AG08396 (cell line): ENCODE data around the gene PKNOX2.

Experiments used
- DNase-seq: peaks from one replicate; pipeline ENCODE4 v3.0.0; 2012; ENCODE audit warnings: low spot score, mixed read lengths

The PKNOX2 gene

DNA sequence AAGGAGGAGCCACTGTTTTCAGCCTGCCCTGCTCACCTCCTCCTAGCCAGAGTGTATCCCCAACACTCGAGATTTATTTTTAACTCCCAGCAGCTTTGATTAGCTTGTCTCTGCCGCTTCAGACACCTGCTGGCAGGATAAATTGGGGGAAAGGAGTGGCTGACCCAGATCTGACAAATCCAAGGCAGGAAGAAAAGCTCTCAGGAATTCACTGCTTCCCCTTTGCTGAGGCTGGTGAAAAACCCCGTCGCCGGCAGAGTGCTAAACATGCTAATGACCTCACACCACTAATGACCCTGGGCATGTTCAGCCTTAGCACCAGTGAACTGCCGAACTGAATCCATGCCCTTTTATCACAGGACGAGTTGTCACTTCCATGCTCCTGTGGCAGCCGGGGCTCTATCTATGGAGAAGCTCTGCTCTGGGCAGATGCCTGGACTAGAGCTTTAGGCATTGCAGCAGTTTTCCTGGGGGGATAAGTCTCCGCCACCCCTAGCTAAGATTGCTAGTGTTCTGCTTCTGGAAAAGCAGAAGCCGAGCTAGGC, 279.3 kb downstream of the PKNOX2 start:
- DNase-seq: no peak

DNA sequence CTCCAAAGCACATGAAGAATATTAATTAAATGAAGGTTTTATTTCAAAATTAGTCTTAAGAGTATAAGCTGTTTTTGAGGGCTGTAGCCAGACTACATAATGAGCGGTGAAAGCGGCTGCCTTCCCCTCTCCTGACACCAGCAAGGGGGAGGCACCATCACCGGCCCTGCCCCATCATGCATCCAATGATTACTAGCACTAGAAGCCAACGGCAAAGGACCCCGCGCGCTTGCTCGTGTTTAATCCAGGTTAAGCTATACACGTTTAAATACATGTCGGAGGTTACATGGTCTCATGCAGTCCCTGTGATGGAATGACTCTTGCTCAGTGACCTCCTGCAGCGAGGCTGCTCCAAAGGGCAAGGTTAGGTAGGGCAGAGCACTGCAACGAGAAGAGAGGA, 281.2 kb downstream of the PKNOX2 start:
- no peak for DNase-seq

DNA sequence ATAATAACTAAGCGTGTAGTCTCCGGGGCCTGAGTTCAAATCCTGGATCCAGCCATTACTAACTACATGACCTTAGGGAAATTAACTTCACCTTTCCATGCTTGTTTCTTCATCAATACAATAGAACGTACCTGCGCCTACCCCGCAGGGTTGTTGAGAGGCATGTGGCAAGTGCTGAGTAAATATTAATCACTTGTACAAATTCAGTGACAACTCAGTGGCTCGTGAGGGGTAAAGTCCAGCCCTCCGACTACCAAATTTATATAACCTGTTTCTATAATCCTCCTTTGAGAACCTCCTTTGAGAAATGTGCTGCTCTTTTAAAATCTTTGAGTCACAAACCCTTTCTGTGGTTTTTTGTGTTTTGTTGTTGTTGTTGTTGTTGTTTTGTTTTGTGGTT, 281.7 kb downstream of the PKNOX2 start:
- DNase-seq: no peak

DNA sequence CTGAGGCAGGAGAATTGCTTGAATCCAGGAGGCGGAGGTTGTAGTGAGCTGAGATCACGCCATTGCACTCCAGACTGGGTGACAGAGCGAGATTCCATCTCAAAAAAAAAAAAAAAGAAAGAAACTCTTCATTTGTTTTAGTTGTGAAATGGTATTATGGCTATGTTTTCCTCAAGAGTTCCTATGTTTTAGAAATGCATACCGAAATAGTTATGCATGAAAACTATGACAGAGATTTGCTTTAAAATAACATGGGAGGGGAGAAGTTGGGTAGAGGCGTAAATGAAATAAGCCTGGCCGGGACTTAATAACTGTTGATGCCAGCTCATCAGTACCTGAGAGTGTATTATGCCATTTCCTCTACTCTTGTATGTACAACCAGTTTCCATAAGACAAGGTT, 283.2 kb downstream of the PKNOX2 start:
- no peak for DNase-seq

DNA sequence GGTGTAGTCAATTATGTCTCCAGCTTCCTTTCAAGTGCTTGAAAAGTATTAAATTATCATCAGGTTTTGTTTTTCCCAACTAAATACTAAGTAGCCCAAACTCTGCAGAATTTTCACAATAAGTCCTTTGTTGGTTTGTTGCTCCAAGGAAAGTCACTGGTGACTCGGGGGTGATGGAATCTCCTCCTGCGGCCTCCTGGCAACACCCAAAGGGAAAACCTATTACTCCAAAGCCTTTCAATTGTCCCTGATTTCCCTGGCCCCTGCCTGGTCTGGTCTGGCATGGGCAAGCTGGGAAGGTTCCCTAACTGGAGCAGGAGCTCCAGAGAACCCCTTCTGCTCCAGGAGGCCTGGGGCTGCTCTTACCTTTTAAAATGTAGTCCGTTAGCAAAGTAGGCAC, 283.6 kb downstream of the PKNOX2 start:
- peak; percentile 56 for DNase-seq

DNA sequence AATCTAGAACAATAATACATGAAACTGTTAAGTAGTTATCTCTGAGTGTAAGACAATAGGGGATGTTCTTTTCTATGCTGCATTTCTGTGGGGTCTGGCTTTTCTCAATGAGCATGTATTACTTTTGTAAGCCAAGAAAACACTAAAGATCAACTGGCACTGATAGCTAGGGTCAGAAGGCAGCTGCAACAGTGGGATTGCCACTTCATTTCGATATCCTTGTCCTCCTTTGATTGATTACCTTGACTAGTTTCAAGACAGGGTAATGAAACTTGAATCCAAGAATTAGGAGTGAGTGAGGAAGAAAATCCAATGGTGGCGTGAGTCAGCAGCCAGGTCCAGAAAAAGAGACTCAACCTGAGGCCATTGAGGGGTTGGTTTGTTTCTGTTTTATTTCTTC, 285.0 kb downstream of the PKNOX2 start:
- DNase-seq: no peak

DNA sequence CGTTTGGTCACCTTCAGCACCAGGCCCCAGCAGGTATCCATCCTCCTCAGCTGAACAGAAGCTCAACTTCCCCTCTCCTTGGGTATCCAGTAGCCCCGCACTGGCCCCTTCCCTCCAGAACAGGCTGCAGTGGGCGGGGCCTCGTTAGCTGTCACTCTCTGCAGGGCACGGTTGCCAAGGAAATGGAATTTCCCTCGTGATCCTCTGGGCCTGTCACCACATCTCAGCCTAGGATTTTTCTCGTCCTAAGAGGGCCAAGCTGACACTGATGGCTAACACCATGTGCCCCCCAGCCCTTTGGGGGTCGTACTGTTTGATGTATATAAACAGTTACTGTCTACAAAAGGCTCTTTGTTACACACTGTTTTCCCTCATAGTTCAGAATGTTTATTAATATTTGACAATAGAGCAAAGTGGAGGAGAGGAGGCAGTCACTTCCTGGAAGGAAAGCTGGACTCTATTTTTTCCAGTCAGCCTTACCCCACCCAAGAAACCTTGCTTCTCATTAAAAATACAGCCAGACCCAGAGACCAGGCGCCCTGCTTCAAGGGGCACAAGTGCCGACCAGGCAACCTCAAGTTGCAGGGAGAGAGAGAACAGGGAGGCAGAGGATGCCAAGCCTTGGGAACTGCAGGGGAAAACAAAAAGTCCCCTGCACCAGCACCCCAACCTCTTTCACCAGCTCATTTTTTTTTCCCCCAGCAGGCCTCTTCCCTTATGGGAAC, 287.0 kb downstream of the PKNOX2 start:
- peak; percentile 50 for DNase-seq

DNA sequence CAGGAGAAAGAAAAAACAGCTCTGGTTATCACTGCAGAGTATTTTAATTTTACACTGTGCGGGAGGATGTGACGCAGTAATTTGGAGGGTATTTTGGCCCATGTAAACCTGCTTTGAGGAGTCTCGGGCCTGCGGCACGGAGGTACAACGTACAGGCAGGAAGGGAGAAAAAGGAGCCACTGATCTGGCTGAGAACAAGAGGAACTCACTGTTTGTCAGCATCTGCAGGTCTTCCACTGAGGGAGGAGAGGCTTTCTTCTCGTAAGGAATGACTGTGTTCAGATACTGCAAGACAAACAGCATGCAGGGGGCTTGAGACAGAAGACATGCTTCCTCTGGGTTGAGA, 287.5 kb downstream of the PKNOX2 start:
- DNase-seq: no peak

DNA sequence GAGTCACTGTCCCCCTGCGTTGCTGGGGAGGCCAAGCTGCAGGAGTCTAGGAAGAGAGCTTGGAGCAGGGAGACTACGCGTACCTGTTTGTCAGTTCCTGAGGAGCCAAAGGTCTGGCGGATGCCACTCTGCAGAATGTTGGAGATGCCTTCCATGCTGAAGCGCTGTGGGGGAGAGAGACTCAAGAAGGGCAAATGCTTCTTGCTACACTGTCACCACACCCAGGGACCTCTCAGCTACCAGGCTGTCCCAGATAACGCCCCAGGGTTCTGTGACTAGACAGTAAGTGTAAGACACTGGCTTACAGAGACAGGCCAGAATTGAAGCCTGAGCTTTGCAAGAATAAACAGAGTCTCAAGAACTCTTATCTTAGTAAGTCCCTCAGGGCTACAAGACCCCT, 289.5 kb downstream of the PKNOX2 start:
- DNase-seq: no peak

DNA sequence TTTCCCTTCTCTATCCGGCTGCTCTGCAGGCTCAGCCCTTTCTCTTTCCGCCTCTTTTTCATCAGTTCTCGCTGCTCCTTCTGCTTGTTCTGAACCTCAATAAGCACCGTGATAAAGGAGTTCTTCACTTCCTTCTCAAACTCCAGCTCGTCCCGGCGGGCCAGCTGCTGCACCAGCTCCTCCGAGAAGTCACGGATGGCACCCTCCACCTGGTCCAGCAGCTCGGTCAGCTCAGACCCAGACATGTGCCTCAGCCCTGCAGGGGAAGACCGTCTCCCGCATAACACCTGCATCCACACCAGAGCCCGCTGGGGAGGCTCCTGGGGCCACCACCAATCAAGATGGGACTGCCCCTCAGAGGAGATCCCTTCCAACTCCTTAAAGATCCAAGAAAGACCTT, 291.3 kb downstream of the PKNOX2 start:
- DNase-seq: no peak

DNA sequence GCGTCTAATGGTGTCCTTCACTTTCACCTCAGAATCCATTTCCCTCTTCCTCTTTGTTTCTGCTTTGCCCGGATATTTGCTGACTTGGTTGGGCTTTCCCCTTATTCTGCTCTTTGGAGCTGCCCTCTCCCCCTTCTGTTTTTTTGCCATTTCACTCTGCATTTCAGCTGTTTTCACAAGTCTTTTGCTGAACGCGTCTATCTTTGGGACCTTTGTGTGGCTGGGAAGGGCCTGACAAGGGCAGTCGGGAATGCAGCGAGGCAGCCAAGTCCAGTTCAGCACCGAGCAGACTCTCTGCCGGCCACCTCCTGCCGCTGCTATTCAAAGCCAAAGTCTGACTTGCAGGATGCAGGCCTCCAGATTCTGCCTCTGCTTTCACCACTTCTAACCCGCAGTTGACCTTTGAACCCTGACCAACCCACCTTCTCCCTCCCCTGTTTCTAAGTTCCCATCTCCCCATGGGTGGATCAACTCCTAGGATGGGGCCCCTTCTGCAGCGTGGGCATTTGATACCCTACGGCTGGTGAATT, 293.3 kb downstream of the PKNOX2 start:
- DNase-seq: peak; percentile 87

DNA sequence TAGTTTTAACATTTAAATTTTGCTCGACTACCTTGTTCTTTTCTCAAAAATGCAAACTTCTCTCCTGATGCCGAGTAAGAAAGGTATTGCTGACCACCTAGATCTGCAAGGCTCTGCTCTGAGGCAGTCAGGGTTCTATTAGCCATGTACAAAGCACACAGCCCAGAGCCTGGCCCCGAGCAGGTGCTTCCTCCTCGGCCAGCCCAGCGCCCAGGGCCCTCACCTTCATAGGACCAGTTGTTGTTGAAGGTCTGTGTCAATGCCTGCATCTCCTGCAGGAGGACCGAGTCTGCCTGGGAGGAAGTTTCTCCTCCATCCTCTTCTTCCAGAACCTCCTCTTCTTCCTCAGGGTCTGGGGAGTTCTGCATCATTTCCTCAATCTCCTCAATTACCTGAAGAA, 295.7 kb downstream of the PKNOX2 start:
- no peak for DNase-seq

DNA sequence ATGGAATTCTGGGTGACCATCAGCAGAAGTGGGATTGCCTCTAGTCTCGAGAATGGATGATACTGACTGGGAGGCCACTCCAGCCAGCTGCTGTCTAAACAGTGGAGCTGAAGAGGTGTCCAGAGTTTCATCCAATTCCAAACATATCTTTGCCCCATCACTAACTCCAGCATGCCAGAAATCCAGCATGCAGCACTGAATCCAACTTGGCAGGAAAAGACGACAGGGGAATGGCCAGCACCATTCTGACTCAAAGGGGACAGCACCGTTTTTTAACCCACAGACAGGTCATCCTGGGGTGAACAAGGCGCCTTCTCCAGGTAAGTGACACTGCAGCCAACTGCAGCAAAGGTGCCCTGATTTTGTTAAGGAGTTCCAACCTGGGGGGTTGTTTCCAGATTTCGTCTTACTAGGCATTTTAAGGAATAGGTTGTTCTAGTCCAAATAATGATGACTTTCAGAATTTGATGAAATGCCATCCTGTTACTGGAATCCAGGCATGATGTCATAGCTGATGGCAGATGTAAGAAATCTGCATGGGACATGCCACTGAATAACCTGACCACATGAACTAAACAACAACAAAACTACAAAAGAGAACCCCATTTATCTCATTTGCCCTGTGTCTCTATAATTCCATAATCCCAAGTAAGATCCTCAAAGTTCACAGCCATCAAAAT, 299.2 kb downstream of the PKNOX2 start:
- DNase-seq: peak; percentile 15

DNA sequence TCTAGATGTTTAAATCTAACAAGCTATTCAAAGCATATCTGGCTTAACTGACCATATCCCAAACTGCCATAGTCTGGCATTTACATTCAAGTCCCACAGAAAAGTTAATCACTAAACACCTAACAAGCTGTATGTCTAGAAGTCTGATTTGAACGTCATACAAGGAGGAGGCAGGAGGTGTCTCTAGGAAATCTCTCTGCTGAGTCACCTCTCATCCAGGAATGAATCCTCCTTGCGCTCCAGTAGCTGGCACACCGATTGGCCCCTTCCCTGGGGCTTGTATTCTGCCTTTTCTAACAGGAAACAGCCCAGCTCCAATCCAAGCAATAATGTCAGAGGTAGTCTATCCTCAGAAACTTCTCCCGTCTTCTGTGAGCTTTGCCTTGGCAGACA, 299.7 kb downstream of the PKNOX2 start:
- peak; percentile 28 for DNase-seq

DNA sequence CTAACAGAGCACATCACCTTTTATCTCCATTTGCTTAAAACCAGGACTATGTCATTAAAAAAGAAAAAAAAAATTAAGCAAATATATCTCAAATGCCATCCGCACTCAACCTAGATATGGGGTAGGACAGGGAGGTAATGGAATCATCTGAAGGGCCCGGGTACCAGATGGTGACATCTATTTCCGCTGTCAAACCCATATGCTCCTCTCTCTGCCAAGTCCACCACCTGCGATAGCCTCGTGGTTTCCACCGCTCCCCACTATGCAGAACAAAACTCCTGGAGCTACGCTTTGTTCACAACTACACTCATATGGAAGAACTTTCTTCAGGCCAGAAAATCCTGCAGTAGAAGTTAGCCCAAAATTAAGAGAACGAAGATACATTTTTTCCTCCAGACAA, 300.1 kb downstream of the PKNOX2 start:
- no peak for DNase-seq

DNA sequence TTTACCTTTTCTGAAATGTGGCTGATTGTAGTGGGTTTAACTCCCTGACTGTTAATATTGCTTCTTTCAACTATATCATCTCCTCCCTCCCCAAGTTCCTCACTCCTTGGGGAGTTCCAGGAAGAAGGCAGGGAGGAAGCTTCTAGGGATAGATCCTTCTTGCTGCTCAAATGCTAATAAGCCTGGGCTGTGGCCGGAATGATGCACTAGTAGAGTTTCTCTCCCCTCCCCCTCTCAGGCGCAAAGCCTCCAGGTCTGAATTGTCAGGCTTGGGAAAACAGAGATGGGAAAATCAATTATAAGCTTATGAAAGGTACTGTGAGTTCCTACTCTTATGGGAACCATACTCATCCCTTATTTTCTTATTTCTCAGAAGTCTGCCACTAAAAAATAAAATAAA, 300.7 kb downstream of the PKNOX2 start:
- DNase-seq: no peak

DNA sequence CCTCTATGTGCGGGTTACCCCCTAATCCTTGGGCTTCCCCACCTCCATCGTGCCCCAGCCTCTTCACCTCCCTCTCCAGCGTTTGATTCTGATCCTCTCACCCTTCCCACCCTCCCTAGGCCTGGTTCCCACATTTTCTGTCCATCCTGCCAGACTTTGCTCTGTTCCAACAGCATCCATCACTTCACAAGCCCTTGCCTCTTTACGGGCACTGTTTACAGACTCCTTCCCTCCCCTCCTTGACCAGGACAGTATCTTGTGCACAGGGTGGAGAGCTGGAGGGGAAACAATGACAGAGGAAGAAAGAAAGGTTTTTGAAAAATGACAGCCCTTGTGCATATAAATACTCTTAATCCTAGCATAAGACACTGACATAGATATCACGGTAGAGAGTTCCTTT, 301.1 kb downstream of the PKNOX2 start:
- no peak for DNase-seq

DNA sequence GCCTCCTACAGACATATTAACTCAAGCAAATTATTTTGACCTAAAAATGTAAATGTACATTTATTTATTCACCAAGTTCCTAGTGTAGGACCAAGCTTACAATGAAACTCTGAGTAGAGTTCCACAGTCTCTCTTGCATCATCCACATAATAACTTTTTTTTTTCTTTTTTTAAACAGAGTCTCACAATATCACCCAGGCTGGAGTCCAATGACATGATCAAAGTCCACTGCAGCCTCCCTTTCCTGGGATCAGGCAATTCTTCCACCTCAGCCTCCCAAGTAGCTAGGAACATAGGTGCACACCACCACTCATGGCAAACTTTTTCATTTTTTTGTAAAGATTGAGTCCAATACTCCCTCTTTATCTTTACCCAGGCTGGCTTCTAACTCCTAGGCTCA, 303.5 kb downstream of the PKNOX2 start:
- no peak for DNase-seq

DNA sequence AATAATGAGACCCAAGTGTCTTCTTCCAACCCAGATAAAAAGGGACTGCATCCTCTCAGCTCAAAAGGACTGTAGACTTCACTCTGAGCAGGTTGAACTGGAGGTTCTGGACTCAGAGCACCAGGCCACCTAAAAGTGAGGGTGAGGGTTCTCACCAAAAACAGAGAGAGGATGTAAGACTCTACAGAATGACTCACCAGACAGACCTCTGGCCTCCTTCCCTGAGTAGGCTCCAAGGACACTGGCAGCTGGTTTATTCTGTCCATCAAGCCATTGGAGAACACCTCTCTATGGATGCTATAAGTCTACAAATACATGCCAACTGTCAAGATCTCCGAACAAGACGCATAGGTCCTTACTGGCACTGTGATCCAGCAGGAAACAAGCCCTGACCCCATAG, 304.3 kb downstream of the PKNOX2 start:
- DNase-seq: no peak

DNA sequence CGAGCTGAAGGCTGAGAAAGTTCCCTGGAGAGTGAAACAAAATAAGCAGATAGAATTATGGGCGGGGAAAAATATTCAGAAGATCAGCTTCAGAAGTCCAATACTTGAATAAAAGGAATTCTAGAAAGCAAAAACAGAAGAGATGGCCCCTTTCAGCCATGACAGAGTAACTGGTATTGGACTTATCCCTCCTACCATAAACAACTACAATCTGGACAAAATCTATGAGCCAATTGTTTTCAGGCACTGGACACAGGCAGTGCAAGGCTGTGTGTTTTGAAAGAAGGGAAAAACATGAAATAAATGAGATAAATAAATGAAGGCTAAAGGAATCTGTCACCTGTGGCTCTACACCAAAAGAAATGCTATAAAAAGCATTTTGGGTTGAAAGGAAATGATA, 305.8 kb downstream of the PKNOX2 start:
- DNase-seq: no peak

DNA sequence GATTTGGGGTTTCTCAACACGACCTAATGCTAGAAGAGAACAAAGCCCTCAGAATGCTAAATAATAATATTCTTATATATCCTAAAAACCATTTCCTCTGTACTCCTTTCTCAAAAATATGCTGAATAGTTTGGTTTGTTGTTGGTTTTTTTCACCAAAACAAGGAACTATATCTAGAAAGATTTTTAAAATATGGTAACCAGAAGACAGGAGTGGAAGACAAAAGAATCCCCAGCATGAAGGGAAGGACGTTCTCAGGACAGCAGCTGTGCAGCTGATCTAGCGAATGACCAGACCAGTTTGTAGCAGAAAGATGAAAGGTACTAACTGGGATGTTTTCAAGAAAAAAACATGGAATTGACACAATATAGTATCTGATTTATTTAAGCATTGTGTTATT, 312.2 kb downstream of the PKNOX2 start:
- DNase-seq: no peak

DNA sequence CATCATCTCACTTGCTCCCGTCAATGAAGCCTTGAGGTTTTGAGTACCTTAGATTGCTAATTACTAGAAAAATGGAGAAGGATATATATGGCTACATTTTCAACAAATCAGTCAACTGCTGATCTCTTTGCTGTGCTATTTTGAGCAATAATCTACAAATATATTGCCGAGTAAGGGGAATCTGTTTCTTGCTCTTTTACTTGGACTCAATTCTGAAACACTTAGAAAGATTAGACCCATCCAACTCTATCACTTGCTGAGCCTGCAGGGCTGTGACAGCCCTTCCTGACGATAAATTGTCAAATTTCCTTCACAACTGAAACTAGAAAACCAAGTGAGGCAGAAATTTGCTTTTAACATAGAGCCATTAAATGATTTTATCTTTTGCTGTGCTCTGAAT, 314.6 kb downstream of the PKNOX2 start:
- DNase-seq: no peak

DNA sequence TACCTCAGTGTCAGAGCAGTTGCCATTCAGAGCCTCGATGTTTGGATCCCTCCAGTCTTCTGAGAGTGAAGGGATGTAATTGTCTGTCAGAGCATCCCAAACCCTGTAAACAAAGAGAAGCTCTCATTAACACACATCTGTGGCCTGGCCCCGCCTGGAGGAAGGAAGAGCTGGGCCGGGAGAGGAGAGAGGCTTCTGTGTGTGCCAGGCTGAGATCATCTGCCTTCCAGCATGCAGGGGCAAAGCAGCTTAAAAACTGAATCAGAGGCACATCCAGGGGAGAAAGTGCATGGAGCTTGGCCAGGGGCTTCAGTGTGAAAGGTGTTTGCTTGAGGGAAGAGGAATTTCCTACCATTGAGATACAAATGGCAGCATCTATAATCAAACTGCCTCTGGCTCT, 317.0 kb downstream of the PKNOX2 start:
- no peak for DNase-seq
